IMR-90 (cell line): ENCODE measurements around the gene ERN1. TPM values are rescaled to one million over a fixed set of nuclear protein-coding genes. Genes with fewer than 3 reads are reported as not detected.

ENCODE experiments used
- ATAC-seq: fragments of 200-7000 bp; cut with Tn5 transposase; 2 replicates; pipeline ENCODE4 v1.9.1; 2020; ENCODE audit warnings: low read depth, mild to moderate bottlenecking, moderate library complexity
- BruUV-seq: library from RNA; stranded (reverse); fragments of 400-500 nt; replicated peaks from 2 replicates; lab custom pipeline; 2021; lab: Mats Ljungman, UMichigan
- CTCF ChIA-PET: fragments of 300-600 bp; formaldehyde crosslinking; extraction: SDS; loops from one replicate; lab custom pipeline; 2021; ENCODE audit warnings: antibody characterized with exemption; lab: Yijun Ruan, JAX
- POLR2A ChIA-PET: fragments of 300-600 bp; sonication (Branson Sonifier 250); formaldehyde crosslinking; loops from one replicate; lab custom pipeline; 2022; ENCODE audit warnings: antibody characterized with exemption; ENCODE audit not compliant: unreplicated experiment; lab: Charles Lee
- DNase-seq: peaks from one replicate; pipeline ENCODE4 v3.0.0; 2013
- H2AFZ ChIP-seq: replicated peaks from 2 replicates; pipeline ENCODE3; 2013; ENCODE audit warnings: low read length, mild to moderate bottlenecking; ENCODE audit not compliant: poor library complexity
- H2AK5ac ChIP-seq: 2 replicates; pipeline ENCODE4 v1.6.1; 2013; ENCODE audit warnings: low read depth, low read length, inconsistent platforms
- H2AK9ac ChIP-seq: replicated peaks from 2 replicates; pipeline ENCODE3; 2013; ENCODE audit warnings: mild to moderate bottlenecking, low read depth, low read length, moderate library complexity; ENCODE audit not compliant: poor library complexity
- H2BK120ac ChIP-seq: 2 replicates; pipeline ENCODE4 v1.6.1; 2013; ENCODE audit warnings: low read depth, low read length, inconsistent platforms
- H2BK15ac ChIP-seq: 3 replicates; pipeline ENCODE4 v1.6.1; 2013; ENCODE audit warnings: low read depth, low read length, inconsistent platforms
- H2BK20ac ChIP-seq: 2 replicates; pipeline ENCODE4 v1.6.1; 2013; ENCODE audit warnings: low read depth, mild to moderate bottlenecking, inconsistent platforms, low read length, moderate library complexity
- H2BK5ac ChIP-seq: 2 replicates; pipeline ENCODE4 v1.6.1; 2013; ENCODE audit warnings: mild to moderate bottlenecking, low read depth, low read length, inconsistent platforms; ENCODE audit not compliant: poor library complexity, severe bottlenecking
- H3K14ac ChIP-seq: replicated peaks from 2 replicates; pipeline ENCODE4 v1.6.1; 2013; ENCODE audit warnings: low read depth, low read length, inconsistent platforms
- H3K18ac ChIP-seq: 2 replicates; pipeline ENCODE4 v1.6.1; 2013; ENCODE audit warnings: low read depth, low read length, control low read depth
- H3K23ac ChIP-seq: 2 replicates; pipeline ENCODE4 v1.6.1; 2013; ENCODE audit warnings: low read depth, low read length, inconsistent platforms
- H3K27ac ChIP-seq: 2 replicates; pipeline ENCODE4 v1.5.1; 2013; ENCODE audit warnings: mild to moderate bottlenecking, control low read depth, low read length; ENCODE audit not compliant: insufficient read depth
- H3K27me3 ChIP-seq: 2 replicates; pipeline ENCODE4 v1.6.1; 2013; ENCODE audit warnings: low read length; ENCODE audit not compliant: control insufficient read depth, insufficient read depth
- H3K36me3 ChIP-seq: 2 replicates; pipeline ENCODE4 v1.6.1; 2013; ENCODE audit warnings: low read length, mixed read lengths; ENCODE audit not compliant: control insufficient read depth, insufficient read depth
- H3K4ac ChIP-seq: 2 replicates; pipeline ENCODE4 v1.6.1; 2013; ENCODE audit warnings: low read depth, low read length, inconsistent platforms
- H3K4me1 ChIP-seq: 2 replicates; pipeline ENCODE4 v1.6.1; 2013; ENCODE audit warnings: low read length, mixed read lengths; ENCODE audit not compliant: control insufficient read depth, insufficient read depth
- H3K4me2 ChIP-seq: 2 replicates; pipeline ENCODE4 v1.6.1; 2013; ENCODE audit warnings: low read depth, mild to moderate bottlenecking, control low read depth, low read length, moderate library complexity
- H3K4me3 ChIP-seq: 2 replicates; pipeline ENCODE4 v1.5.1; 2013; ENCODE audit warnings: low read depth, mild to moderate bottlenecking, control low read depth, low read length, moderate library complexity; ENCODE audit not compliant: insufficient read depth
- H3K56ac ChIP-seq: 2 replicates; pipeline ENCODE4 v1.6.1; 2013; ENCODE audit warnings: low read length, inconsistent platforms; ENCODE audit not compliant: insufficient read depth; ENCODE audit errors: extremely low read depth
- H3K79me1 ChIP-seq, 2 experiments: 2 replicates each; pipeline ENCODE4 v1.6.1; 2013; ENCODE audit warnings: low read length in 2 of 2, inconsistent platforms in 1 of 2, low read depth in 1 of 2
- H3K9ac ChIP-seq: 2 replicates; pipeline ENCODE4 v1.6.1; 2013; ENCODE audit warnings: low read depth, low read length, control low read depth
- H3K9me1 ChIP-seq: 2 replicates; pipeline ENCODE4 v1.6.1; 2013; ENCODE audit warnings: low read length, inconsistent platforms; ENCODE audit not compliant: insufficient read depth
- H3K9me3 ChIP-seq: 2 replicates; pipeline ENCODE4 v1.6.1; 2013; ENCODE audit warnings: low read length; ENCODE audit not compliant: control insufficient read depth, insufficient read depth
- H4K20me1 ChIP-seq: 2 replicates; pipeline ENCODE4 v1.6.1; 2013; ENCODE audit warnings: low read length, inconsistent platforms; ENCODE audit not compliant: insufficient read depth
- H4K5ac ChIP-seq: 2 replicates; pipeline ENCODE4 v1.6.1; 2013; ENCODE audit warnings: mild to moderate bottlenecking, low read depth, low read length, control low read depth
- H4K8ac ChIP-seq, 2 experiments: 2 replicates each; pipeline ENCODE4 v1.6.1; 2013; ENCODE audit warnings: low read depth in 2 of 2, low read length in 2 of 2, control low read depth in 1 of 2, inconsistent platforms in 1 of 2
- H4K91ac ChIP-seq: 2 replicates; pipeline ENCODE4 v1.6.1; 2013; ENCODE audit warnings: low read depth, low read length, inconsistent platforms; ENCODE audit not compliant: insufficient read depth
- CEBPB ChIP-seq: IDR thresholded peaks from 2 replicates; pipeline ENCODE4 v1.6.1; 2012; ENCODE audit warnings: low read depth, low read length, improper control_type of control experiment
- ELK1 ChIP-seq: fragments of 150-350 bp; IDR thresholded peaks from 2 replicates; pipeline ENCODE4 v1.6.1; 2016; ENCODE audit warnings: low read depth, mild to moderate bottlenecking, low read length, moderate library complexity, borderline replicate concordance
- WGBS, 2 experiments: methylation state at CpG; one replicate each; pipeline versions ENCODE4 v1.1.5 to v1.1.7; 2013; ENCODE audit warnings: missing lambda C conversion rate in 2 of 2; ENCODE audit not compliant: insufficient read length in 1 of 2; ENCODE audit errors: extremely low coverage in 2 of 2; 5-methylcytosine and 5-hydroxymethylcytosine counted together
- dilution Hi-C: fragments of 300-500 bp; cut with HindIII; formaldehyde crosslinking; loops from one replicate; pipeline ENCODE4 v1.14.3; 2018; ENCODE audit warnings: low sequenced_read_pairs; ENCODE audit not compliant: unreplicated experiment
- in situ Hi-C: fragments of 300-500 bp; cut with MboI; formaldehyde crosslinking; loops from 3 replicates; pipeline ENCODE4 v1.14.3; 2019; ENCODE audit warnings: low sequenced_read_pairs, inconsistent platforms, mixed read lengths
- intact Hi-C: fragments of 100-400 bp; cut with micrococcal nuclease; formaldehyde crosslinking; loops from 2 replicates; pipeline ENCODE4 v1.10.0; 2022
- polyA plus RNA-seq, 3 experiments: library from polyadenylated mRNA; depleted of rRNA; stranded (reverse); fragments of >200 nt; gene quantifications; 2 replicates each; pipeline ENCODE4 v1.2.3, GENCODE V29; 2012; ENCODE audit warnings: low replicate concordance in 1 of 3
- total RNA-seq: library from RNA; depleted of rRNA; stranded (reverse); fragments of >200 nt; gene quantifications from 2 replicates; pipeline ENCODE4 v1.2.3, GENCODE V29; 2012

The ERN1 gene
- total and polyA plus RNA-seq, 2 of the 4 experiments (the other 2 are of a cell fraction), result 2.7 to 4.1 TPM

- Histone ChIP-seq H3K4me1 (no peaks in the 10 kb centered on the region), H3K9me3 (no peaks in the 10 kb centered on the region), H3K56ac (no peak overlapping the region), H3K27me3 (no peaks in the 10 kb centered on the region), H3K36me3 (peaks cover 7% of the 10 kb centered on the region), H2AK5ac (no peak overlapping the region), H3K4me3 (no peak overlapping the region), H2BK20ac (no peak overlapping the region), H2BK5ac (no peak overlapping the region), H3K23ac (no peak overlapping the region), H3K4me2 (no peak overlapping the region), H3K79me1 (no peaks in the 10 kb centered on the region; a peak in 1 of 4 replicates), H3K9ac (no peak overlapping the region), H3K14ac (no peak overlapping the region), H4K5ac (no peak overlapping the region), H3K27ac (no peak overlapping the region), H3K4ac (no peak overlapping the region), H2AFZ (no peak overlapping the region), H2AK9ac (no peak overlapping the region), H4K8ac (no peak overlapping the region), H2BK120ac (no peak overlapping the region), H3K9me1 (peaks cover 11% of the 10 kb centered on the region; the same call in 1 of the 2 replicates), H2BK15ac (no peak overlapping the region), H4K91ac (no peak overlapping the region), H4K20me1 (no peaks in the 10 kb centered on the region), H3K18ac (no peak overlapping the region)
- no CpG with 5 or more reads among the region's 3 CpGs for WGBS, 2 experiments
- no peak for TF ChIP-seq CEBPB
- TF ChIP-seq ELK1, result no peak
- dilution Hi-C loops, result no loop called here
- ChIA-PET POLR2A (no interaction called here), CTCF (no interaction called here)
- intact Hi-C loops, result no loop called here
- ATAC-seq (no peak), DNase-seq (no peak)
- in situ Hi-C loops, result no loop called here
- no TSS peak for BruUV-seq
These were observed 36.9 kb upstream of the ERN1 start for GRCh38 chr17:64166876-64167275.
